AG08396 (cell line): ENCODE data around the gene NEURL3.
"Not testable (repeated sequence)": the region's sequence is repeated elsewhere in the genome, so short reads cannot be mapped to it uniquely, and the experiment has no call there.

Experiments used
- DNase-seq: peaks from one replicate; pipeline ENCODE4 v3.0.0; 2012; ENCODE audit warnings: low spot score, mixed read lengths

Gene NEURL3

GRCh38 chr2:96506016-96506906, 1.1 kb upstream of the NEURL3 start:
- no peak for DNase-seq

- DNase-seq: no peak
These were observed 1.4 kb downstream of the NEURL3 start for GRCh38 chr2:96503637-96504243.

- DNase-seq: no peak
These were observed 2.1 kb downstream of the NEURL3 start for GRCh38 chr2:96502891-96503636.

GRCh38 chr2:96501886-96502810, 3.0 kb downstream of the NEURL3 start:
- DNase-seq: no peak

GRCh38 chr2:96501471-96501874, 3.7 kb downstream of the NEURL3 start:
- no peak for DNase-seq

GRCh38 chr2:96500385-96501066, 4.6 kb downstream of the NEURL3 start:
- DNase-seq: no peak

GRCh38 chr2:96499061-96499960, 5.8 kb downstream of the NEURL3 start:
- DNase-seq: no peak

GRCh38 chr2:96498611-96499010, 6.5 kb downstream of the NEURL3 start:
- DNase-seq: not testable (repeated sequence)

GRCh38 chr2:96498021-96498431, 7.1 kb downstream of the NEURL3 start:
- DNase-seq: no peak

GRCh38 chr2:96495982-96496629, 9.1 kb downstream of the NEURL3 start:
- no peak for DNase-seq

- no peak for DNase-seq
These were observed 11.0 kb downstream of the NEURL3 start for GRCh38 chr2:96494188-96494587.

GRCh38 chr2:96493072-96493471, 12.1 kb downstream of the NEURL3 start:
- no peak for DNase-seq

GRCh38 chr2:96491860-96492497, 13.2 kb downstream of the NEURL3 start:
- no peak for DNase-seq

- no peak for DNase-seq
These were observed 15.5 kb downstream of the NEURL3 start for GRCh38 chr2:96489663-96490062.

GRCh38 chr2:96489261-96489660, 15.9 kb downstream of the NEURL3 start:
- DNase-seq: no peak

- DNase-seq: no peak
These were observed 18.5 kb downstream of the NEURL3 start for GRCh38 chr2:96486696-96487095.

- DNase-seq: peak; percentile 85
These were observed 19.2 kb downstream of the NEURL3 start for GRCh38 chr2:96485751-96486651.

GRCh38 chr2:96485350-96485749, 19.8 kb downstream of the NEURL3 start:
- no peak for DNase-seq
